ENCODE measurements around the gene CHRNB2. TPM values are rescaled to one million over a fixed set of nuclear protein-coding genes. Genes with fewer than 3 reads are reported as not detected.

Gene CHRNB2
- total and polyA plus RNA-seq, 2 experiments from 2014 or later, result 0.70 TPM; not detected in 1

DNA sequence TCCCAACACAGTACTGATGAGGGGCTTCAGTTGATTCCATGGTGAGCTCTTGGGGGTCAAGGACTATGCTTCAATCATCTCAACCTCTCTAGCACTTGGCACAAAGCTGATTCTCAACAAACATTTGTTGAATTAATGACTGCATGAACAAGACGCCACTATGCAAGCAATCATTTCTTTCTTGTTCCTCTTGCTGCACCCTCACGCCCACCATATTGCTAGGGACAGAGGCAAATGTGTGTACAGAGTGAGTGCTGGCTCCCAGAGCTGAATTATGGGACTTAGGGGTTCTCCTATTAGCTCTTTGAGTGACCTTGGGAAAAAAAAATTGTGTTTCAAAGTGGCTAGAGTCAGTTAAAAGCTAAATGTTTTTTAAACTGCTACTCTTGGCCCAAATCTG, 38.0 kb downstream of the CHRNB2 start:
- 100% methylated on average over 2 of the region's 2 CpGs for WGBS (ENCODE audit: low lambda C conversion rate, missing lambda C conversion rate)
- no peak overlapping the region for H3K27ac ChIP-seq
- H3K4me2 ChIP-seq, result peak overlapping the region; percentile 85
- peaks cover 67% of the 10 kb centered on the region for H4K20me1 ChIP-seq (ENCODE audit: insufficient read depth, poor library complexity, severe bottlenecking)
- no peak for DNase-seq (ENCODE audit: low spot score)
- H3K9me2 ChIP-seq (replicated peaks; ENCODE audit: insufficient read depth), result no peaks in the 10 kb centered on the region
- H3K79me2 ChIP-seq, result peaks cover 86% of the 10 kb centered on the region
- no peak overlapping the region for H2AFZ ChIP-seq
- H3K27me3 ChIP-seq, result no peaks in the 10 kb centered on the region
- no peak for TF ChIP-seq EZH2phosphoT487 (IDR thresholded peaks at IDR 0.05; ENCODE audit: low read depth, severe bottlenecking, unreplicated experiment)
- TF ChIP-seq CTCF (IDR thresholded peaks at IDR 0.05; ENCODE audit: poor library complexity), result no peak
- TF ChIP-seq EZH2 (IDR thresholded peaks at IDR 0.05; ENCODE audit: borderline replicate concordance), result no peak
- H3K9me3 ChIP-seq (ENCODE audit: low read depth), result no peaks in the 10 kb centered on the region
- H3K4me3 ChIP-seq, result no peak overlapping the region
- peaks cover 23% of the 10 kb centered on the region for H3K4me1 ChIP-seq (ENCODE audit: insufficient read depth)
- H3K36me3 ChIP-seq (replicated peaks; ENCODE audit: insufficient read depth, low read depth), result no peaks in the 10 kb centered on the region

- Histone ChIP-seq H3K27ac (peak overlapping the region; percentile 99), H3K36me3 (replicated peaks; ENCODE audit: insufficient read depth, low read depth) (no peaks in the 10 kb centered on the region), H3K9me2 (replicated peaks; ENCODE audit: insufficient read depth) (no peaks in the 10 kb centered on the region), H3K4me2 (peak overlapping the region; percentile 85), H3K79me2 (peaks cover 84% of the 10 kb centered on the region), H3K4me1 (ENCODE audit: insufficient read depth) (peaks cover 23% of the 10 kb centered on the region), H4K20me1 (ENCODE audit: insufficient read depth, poor library complexity, severe bottlenecking) (peaks cover 51% of the 10 kb centered on the region), H3K4me3 (peak overlapping the region; percentile 59), H2AFZ (peak overlapping the region; percentile 63), H3K9me3 (ENCODE audit: low read depth) (no peaks in the 10 kb centered on the region), H3K27me3 (no peaks in the 10 kb centered on the region)
- TF ChIP-seq EZH2 (IDR thresholded peaks at IDR 0.05; ENCODE audit: borderline replicate concordance), result no peak
- TF ChIP-seq EZH2phosphoT487 (IDR thresholded peaks at IDR 0.05; ENCODE audit: low read depth, severe bottlenecking, unreplicated experiment), result no peak
- no peak for TF ChIP-seq CTCF (IDR thresholded peaks at IDR 0.05; ENCODE audit: poor library complexity)
- DNase-seq (ENCODE audit: low spot score), result peak; percentile 39
- WGBS (ENCODE audit: low lambda C conversion rate, missing lambda C conversion rate), result 14% methylated on average over 11 of the region's 11 CpGs
These were observed 39.6 kb downstream of the CHRNB2 start for GRCh38 chr1:154607106-154607608.

- H2AFZ ChIP-seq, result peak within 1 kb of the TSS; percentile 63
- H3K4me2 ChIP-seq, result peak within 1 kb of the TSS; percentile 85
- peak within 1 kb of the TSS; percentile 99 for H3K27ac ChIP-seq
- peak within 1 kb of the TSS; percentile 59 for H3K4me3 ChIP-seq
- H3K27me3 ChIP-seq, result no peaks in the 10 kb centered on the region
- peak; percentile 95 for DNase-seq (ENCODE audit: low spot score)
- peaks cover 44% of the 10 kb centered on the region for H4K20me1 ChIP-seq (ENCODE audit: insufficient read depth, poor library complexity, severe bottlenecking)
- no peak for TF ChIP-seq EZH2 (IDR thresholded peaks at IDR 0.05; ENCODE audit: borderline replicate concordance)
- TF ChIP-seq EZH2phosphoT487 (IDR thresholded peaks at IDR 0.05; ENCODE audit: low read depth, severe bottlenecking, unreplicated experiment), result no peak
- no peak for TF ChIP-seq CTCF (IDR thresholded peaks at IDR 0.05; ENCODE audit: poor library complexity)
- peaks cover 23% of the 10 kb centered on the region for H3K4me1 ChIP-seq (ENCODE audit: insufficient read depth)
- WGBS (ENCODE audit: low lambda C conversion rate, missing lambda C conversion rate), result 1% methylated on average over 58 of the region's 59 CpGs
- H3K9me2 ChIP-seq (replicated peaks; ENCODE audit: insufficient read depth), result no peaks in the 10 kb centered on the region
- peaks cover 84% of the 10 kb centered on the region for H3K79me2 ChIP-seq
- H3K36me3 ChIP-seq (replicated peaks; ENCODE audit: insufficient read depth, low read depth), result no peaks in the 10 kb centered on the region
- no peaks in the 10 kb centered on the region for H3K9me3 ChIP-seq (ENCODE audit: low read depth)
These were observed 40.2 kb downstream of the CHRNB2 start, which contains the start of gene ADAR for GRCh38 chr1:154607609-154608396. Gene ADAR (minus strand): TSS chr1:154608186. CDS start chr1:154608006, 180 bp downstream.
